Neuronal stem cell (in vitro differentiated cells): ENCODE measurements around the gene NEK10.

Experiments
- DNase-seq: peaks from one replicate; pipeline ENCODE4 v3.0.0-alpha.2; 2013; ENCODE audit warnings: low spot score
- H2AFZ ChIP-seq: one replicate; pipeline ENCODE4 v1.6.1; 2013; ENCODE audit warnings: mild to moderate bottlenecking, low read length, inconsistent platforms
- H2AK5ac ChIP-seq: 2 replicates; pipeline ENCODE4 v1.6.1; 2013; ENCODE audit warnings: low read depth, mild to moderate bottlenecking, inconsistent platforms, low read length, moderate library complexity, mixed read lengths
- H2BK120ac ChIP-seq: 2 replicates; pipeline ENCODE4 v1.6.1; 2013; ENCODE audit warnings: low read depth, mild to moderate bottlenecking, inconsistent platforms, low read length, moderate library complexity, mixed read lengths
- H2BK12ac ChIP-seq: one replicate; pipeline ENCODE4 v1.6.1; 2013; ENCODE audit warnings: low read length, inconsistent platforms
- H2BK15ac ChIP-seq: 2 replicates; pipeline ENCODE4 v1.6.1; 2013; ENCODE audit warnings: mild to moderate bottlenecking, low read length, inconsistent platforms, mixed read lengths
- H2BK5ac ChIP-seq: one replicate; pipeline ENCODE4 v1.6.1; 2013; ENCODE audit warnings: inconsistent platforms, mild to moderate bottlenecking, low read length, moderate library complexity
- H3K14ac ChIP-seq: one replicate; pipeline ENCODE4 v1.6.1; 2013; ENCODE audit warnings: low read length, inconsistent platforms
- H3K18ac ChIP-seq: 2 replicates; pipeline ENCODE4 v1.6.1; 2013; ENCODE audit warnings: low read length, inconsistent platforms
- H3K23ac ChIP-seq: 2 replicates; pipeline ENCODE4 v1.6.1; 2013; ENCODE audit warnings: low read depth, mild to moderate bottlenecking, mixed read lengths, low read length, inconsistent platforms; ENCODE audit not compliant: poor library complexity
- H3K27ac ChIP-seq: replicated peaks from 3 replicates; pipeline ENCODE4 v1.5.1; 2013; ENCODE audit warnings: low read length, inconsistent platforms
- H3K27me3 ChIP-seq, 3 experiments: 2 replicates each; pipeline ENCODE4 v1.6.1; 2013; ENCODE audit warnings: low read length in 3 of 3, mild to moderate bottlenecking in 2 of 3, inconsistent platforms in 1 of 3, low read depth in 1 of 3, mixed read lengths in 1 of 3, moderate library complexity in 1 of 3; ENCODE audit not compliant: control insufficient read depth in 3 of 3, insufficient read depth in 3 of 3
- H3K36me3 ChIP-seq, 2 donors: replicated peaks in 1 of 2; 2 replicates each; pipeline ENCODE4 v1.6.1; 2013; ENCODE audit warnings: low read length in 2 of 2; ENCODE audit not compliant: control insufficient read depth in 2 of 2, insufficient read depth in 2 of 2
- H3K4ac ChIP-seq: 2 replicates; pipeline ENCODE4 v1.6.1; 2013; ENCODE audit warnings: inconsistent platforms, mild to moderate bottlenecking, low read length, moderate library complexity
- H3K4me1 ChIP-seq, 2 donors: 1 replicate in 1 of 2; 2 replicates in 1 of 2; pipeline ENCODE4 v1.6.1; 2013; ENCODE audit warnings: low read length in 2 of 2, low read depth in 1 of 2; ENCODE audit not compliant: control insufficient read depth in 2 of 2, insufficient read depth in 1 of 2
- H3K4me2 ChIP-seq: one replicate; pipeline ENCODE4 v1.6.1; 2013; ENCODE audit warnings: mild to moderate bottlenecking, low read length, inconsistent platforms; ENCODE audit not compliant: insufficient read depth, poor library complexity, severe bottlenecking
- H3K4me3 ChIP-seq, 2 donors: 2 replicates each; pipeline ENCODE4 v1.5.1; 2013; ENCODE audit warnings: low read length in 2 of 2, mild to moderate bottlenecking in 2 of 2, inconsistent platforms in 1 of 2, moderate library complexity in 1 of 2
- H3K79me1 ChIP-seq: one replicate; pipeline ENCODE4 v1.6.1; 2013; ENCODE audit warnings: low read depth, mild to moderate bottlenecking, inconsistent platforms, low read length, moderate library complexity
- H3K9ac ChIP-seq: one replicate; pipeline ENCODE4 v1.6.1; 2013; ENCODE audit warnings: mild to moderate bottlenecking, low read depth, low read length, inconsistent platforms; ENCODE audit not compliant: poor library complexity
- H3K9me3 ChIP-seq, 2 donors: replicated peaks in 1 of 2; 2 replicates each; pipeline versions ENCODE3 to v1.6.1; 2013; ENCODE audit warnings: low read length in 2 of 2, mild to moderate bottlenecking in 2 of 2, inconsistent platforms in 1 of 2, low read depth in 1 of 2, mixed read lengths in 1 of 2, moderate library complexity in 1 of 2; ENCODE audit not compliant: control insufficient read depth in 2 of 2, insufficient read depth in 1 of 2
- H4K8ac ChIP-seq: one replicate; pipeline ENCODE4 v1.6.1; 2013; ENCODE audit warnings: low read depth, mild to moderate bottlenecking, inconsistent platforms, low read length, moderate library complexity
- H4K91ac ChIP-seq: one replicate; pipeline ENCODE4 v1.6.1; 2013; ENCODE audit warnings: low read length, low read depth, mild to moderate bottlenecking, inconsistent platforms; ENCODE audit not compliant: poor library complexity
- WGBS, 2 donors: extraction: QIAGEN DNeasy Blood & Tissue Kit; methylation state at CpG; one replicate each; pipeline ENCODE4 v1.1.7; 2013; ENCODE audit warnings: missing lambda C conversion rate in 2 of 2, mixed read lengths in 1 of 2; ENCODE audit not compliant: insufficient read length in 2 of 2, insufficient replicate concordance in 1 of 2; ENCODE audit errors: extremely low coverage in 2 of 2; 5-methylcytosine and 5-hydroxymethylcytosine counted together

Gene NEK10

GRCh38 chr3:27125821-27126501 lies 243.2 kb downstream of the NEK10 start:
- Histone ChIP-seq H2AFZ (no peak overlapping the region), H3K18ac (no peak overlapping the region), H3K9me3 (no peaks in the 10 kb centered on the region), H2BK12ac (no peak overlapping the region), H3K27ac (no peak overlapping the region), H2BK120ac (no peak overlapping the region), H3K27me3 (no peaks in the 10 kb centered on the region), H4K8ac (no peak overlapping the region), H3K23ac (no peak overlapping the region), H3K36me3 (no peaks in the 10 kb centered on the region), H3K14ac (no peak overlapping the region), H3K9ac (no peak overlapping the region), H3K4me1 (peaks cover 3 to 4% of the 10 kb centered on the region in 2 donors), H3K4me3 (no peak overlapping the region), H4K91ac (no peak overlapping the region), H2BK15ac (no peak overlapping the region), H2AK5ac (no peak overlapping the region), H3K4me2 (no peak overlapping the region), H3K4ac (no peak overlapping the region), H3K79me1 (no peaks in the 10 kb centered on the region), H2BK5ac (no peak overlapping the region)
- no peak for DNase-seq
- WGBS, 2 donors: no CpG with 5 or more reads among the region's 3 CpGs

GRCh38 chr3:27119639-27120038 lies 249.5 kb downstream of the NEK10 start:
- Histone ChIP-seq H3K4me1 (peaks cover 2% of the 10 kb centered on the region in 2 donors), H2BK120ac (no peak overlapping the region), H2BK12ac (no peak overlapping the region), H4K91ac (no peak overlapping the region), H3K4me3 (no peak overlapping the region), H2BK5ac (no peak overlapping the region), H3K27ac (no peak overlapping the region), H2AK5ac (no peak overlapping the region), H3K14ac (no peak overlapping the region), H3K9me3 (no peaks in the 10 kb centered on the region), H3K27me3 (no peaks in the 10 kb centered on the region), H2BK15ac (no peak overlapping the region), H2AFZ (no peak overlapping the region), H3K36me3 (no peaks in the 10 kb centered on the region), H4K8ac (no peak overlapping the region), H3K79me1 (no peaks in the 10 kb centered on the region), H3K9ac (no peak overlapping the region), H3K23ac (no peak overlapping the region), H3K4me2 (no peak overlapping the region), H3K18ac (no peak overlapping the region), H3K4ac (no peak overlapping the region)
- WGBS, 2 donors: no CpG with 5 or more reads among the region's 3 CpGs
- no peak for DNase-seq

- Histone ChIP-seq H3K9me3 (no peaks in the 10 kb centered on the region), H4K91ac (no peak overlapping the region), H2BK12ac (no peak overlapping the region), H3K4me1 (no peaks in the 10 kb centered on the region), H3K4me2 (no peak overlapping the region), H2BK15ac (no peak overlapping the region), H3K9ac (no peak overlapping the region), H3K14ac (no peak overlapping the region), H3K23ac (no peak overlapping the region), H3K79me1 (no peaks in the 10 kb centered on the region), H3K36me3 (no peaks in the 10 kb centered on the region), H2AFZ (no peak overlapping the region), H2AK5ac (no peak overlapping the region), H4K8ac (no peak overlapping the region), H3K18ac (no peak overlapping the region), H2BK5ac (no peak overlapping the region), H3K27ac (no peak overlapping the region), H3K27me3 (no peaks in the 10 kb centered on the region), H3K4ac (no peak overlapping the region), H3K4me3 (no peak overlapping the region), H2BK120ac (no peak overlapping the region)
- no peak for DNase-seq
- WGBS, 2 donors: no CpG with 5 or more reads among the region's 1 CpG
Observed at GRCh38 chr3:27115352-27115751, 253.8 kb downstream of the NEK10 start.

GRCh38 chr3:27114684-27115083 lies 254.5 kb downstream of the NEK10 start:
- H2BK5ac ChIP-seq: no peak overlapping the region
- no peak overlapping the region for H2BK15ac ChIP-seq
- no peak overlapping the region for H2AK5ac ChIP-seq
- H3K4me2 ChIP-seq: no peak overlapping the region
- no peak overlapping the region for H2AFZ ChIP-seq
- no peak overlapping the region for H2BK120ac ChIP-seq
- H3K18ac ChIP-seq: no peak overlapping the region
- H3K79me1 ChIP-seq: no peaks in the 10 kb centered on the region
- H3K27me3 ChIP-seq: no peaks in the 10 kb centered on the region
- no peaks in the 10 kb centered on the region for H3K9me3 ChIP-seq
- H3K4me1 ChIP-seq: no peaks in the 10 kb centered on the region
- no peak overlapping the region for H3K4me3 ChIP-seq
- DNase-seq: no peak
- H3K27ac ChIP-seq: no peak overlapping the region
- H4K8ac ChIP-seq: no peak overlapping the region
- H3K36me3 ChIP-seq: no peaks in the 10 kb centered on the region
- H3K4ac ChIP-seq: no peak overlapping the region
- no peak overlapping the region for H3K9ac ChIP-seq
- H4K91ac ChIP-seq: no peak overlapping the region
- no peak overlapping the region for H3K23ac ChIP-seq
- no peak overlapping the region for H2BK12ac ChIP-seq
- H3K14ac ChIP-seq: no peak overlapping the region
- no CpG with 5 or more reads among the region's 1 CpG for WGBS, 2 donors
